ENCODE data around the gene PTAR1.
"Not testable (repeated sequence)": the region's sequence is repeated elsewhere in the genome, so short reads cannot be mapped to it uniquely, and the experiment has no call there.

The PTAR1 gene

GRCh38 chr9:69759421-69760277 lies at the start of gene PTAR1:
PTAR1 (minus strand) TSS chr9:69760011; CDS start chr9:69759938, 73 bp downstream.
- peak; percentile 78 for DNase-seq

DNA sequence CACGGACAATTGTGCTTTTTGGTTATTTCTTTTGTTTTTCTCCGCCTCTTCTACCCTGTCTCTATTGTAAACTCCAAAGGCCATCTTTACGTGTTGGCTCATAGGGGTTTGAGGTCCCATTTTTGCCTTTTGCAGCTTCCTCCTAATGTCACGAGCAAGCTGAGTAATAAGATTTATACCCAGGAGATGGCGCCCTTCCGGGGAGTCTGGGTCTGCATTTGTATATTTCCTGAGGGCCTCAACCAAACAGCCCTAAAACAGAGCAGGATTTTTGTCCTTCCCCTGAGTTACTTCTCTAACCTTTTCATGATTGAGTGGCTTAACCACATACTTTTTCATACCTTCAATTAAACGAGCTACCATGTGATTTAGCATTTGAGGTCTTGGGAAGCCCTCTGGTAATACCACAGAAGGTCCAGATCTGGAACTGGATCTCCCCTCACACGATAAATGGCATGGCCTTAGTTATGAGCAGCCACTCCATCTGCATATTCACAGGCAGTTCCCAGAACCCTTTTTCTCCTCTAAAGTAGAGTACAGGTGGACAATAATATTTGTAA lies 49.6 kb upstream of the PTAR1 start:
- DNase-seq: no peak

DNA sequence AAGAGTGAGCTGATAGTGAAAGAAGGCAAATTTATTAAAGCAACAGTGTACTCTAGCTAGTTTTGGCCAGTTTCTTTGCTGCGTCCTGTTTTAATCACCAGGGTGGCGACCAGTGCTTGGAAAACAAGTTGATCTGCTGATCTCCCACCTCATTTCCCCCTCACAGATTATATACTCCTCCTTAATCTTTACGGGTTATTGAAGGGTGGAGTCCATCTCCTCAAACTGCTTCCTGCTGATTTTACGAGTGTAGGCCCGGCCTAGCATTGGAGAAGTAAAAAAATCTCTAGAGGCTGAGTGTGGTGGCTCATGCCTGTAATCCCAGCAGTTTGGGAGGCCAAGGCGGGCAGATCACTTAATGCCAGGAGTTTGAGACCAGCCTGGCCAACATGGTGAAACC lies 46.8 kb upstream of the PTAR1 start:
- DNase-seq: no peak

DNA sequence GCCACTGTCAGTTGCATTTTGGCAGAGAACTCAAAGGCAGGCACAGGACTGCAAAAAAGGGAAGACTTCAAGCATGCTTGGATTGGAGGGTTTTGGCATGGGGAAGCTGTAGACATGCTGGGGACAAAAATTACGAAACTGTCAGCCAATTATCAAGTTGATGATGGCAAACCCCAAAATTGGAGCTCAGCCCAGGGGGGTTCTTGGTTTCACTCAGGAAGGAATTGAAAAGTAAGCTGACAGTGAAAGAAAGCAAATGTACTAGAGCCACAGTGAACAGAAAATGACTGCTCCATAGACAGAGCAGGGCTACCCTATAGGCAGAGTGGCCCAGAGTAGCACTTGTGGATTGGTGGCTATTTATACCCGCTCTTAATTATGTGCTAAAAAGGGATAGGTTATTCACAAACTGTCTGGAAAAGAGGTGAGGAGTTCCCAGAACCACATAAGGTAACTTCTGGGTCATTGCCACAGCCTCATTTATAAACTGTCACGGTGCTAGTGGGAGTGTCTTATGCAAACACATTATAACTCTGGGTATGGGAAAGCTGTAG lies 46.2 kb upstream of the PTAR1 start:
- no peak for DNase-seq

GRCh38 chr9:69801989-69802388 lies 42.2 kb upstream of the PTAR1 start:
- DNase-seq: no peak

DNA sequence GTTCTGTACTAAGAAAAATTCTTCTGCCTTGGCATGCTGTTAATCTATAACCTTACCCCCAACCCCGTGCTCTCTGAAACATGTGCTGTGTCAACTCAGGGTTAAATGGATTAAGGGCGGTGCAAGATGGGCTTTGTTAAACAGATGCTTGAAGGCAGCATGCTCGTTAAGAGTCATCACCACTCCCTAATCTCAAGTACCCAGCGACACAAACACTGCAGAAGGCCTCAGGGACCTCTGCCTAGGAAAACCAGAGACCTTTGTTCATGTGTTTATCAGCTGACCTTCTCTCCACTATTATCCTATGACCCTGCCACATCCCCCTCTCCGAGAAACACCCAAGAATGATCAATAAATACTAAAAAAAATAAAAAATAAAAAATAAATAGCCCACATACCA lies 40.2 kb upstream of the PTAR1 start:
- DNase-seq: not testable (repeated sequence)

DNA sequence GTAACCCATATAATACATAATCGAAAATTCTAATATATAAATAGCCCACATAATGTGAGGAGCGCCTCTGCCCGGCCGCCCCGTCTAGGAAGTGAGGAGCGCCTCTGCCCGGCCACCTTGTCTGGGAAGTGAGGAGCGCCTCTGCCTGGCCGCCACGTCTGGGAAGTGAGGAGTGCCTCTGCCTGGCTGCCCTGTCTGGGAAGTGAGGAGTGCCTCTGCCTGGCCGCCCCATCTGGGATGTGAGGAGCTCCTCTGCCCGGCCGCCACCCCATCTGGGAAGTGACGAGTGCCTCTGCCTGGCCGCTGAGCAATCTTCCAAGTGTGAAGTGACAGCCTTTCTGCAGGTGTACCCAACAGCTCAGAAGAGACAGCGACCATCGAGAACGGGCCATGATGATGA lies 39.7 kb upstream of the PTAR1 start:
- not testable (repeated sequence) for DNase-seq

GRCh38 chr9:69798744-69799143 lies 38.9 kb upstream of the PTAR1 start:
- DNase-seq: no peak

DNA sequence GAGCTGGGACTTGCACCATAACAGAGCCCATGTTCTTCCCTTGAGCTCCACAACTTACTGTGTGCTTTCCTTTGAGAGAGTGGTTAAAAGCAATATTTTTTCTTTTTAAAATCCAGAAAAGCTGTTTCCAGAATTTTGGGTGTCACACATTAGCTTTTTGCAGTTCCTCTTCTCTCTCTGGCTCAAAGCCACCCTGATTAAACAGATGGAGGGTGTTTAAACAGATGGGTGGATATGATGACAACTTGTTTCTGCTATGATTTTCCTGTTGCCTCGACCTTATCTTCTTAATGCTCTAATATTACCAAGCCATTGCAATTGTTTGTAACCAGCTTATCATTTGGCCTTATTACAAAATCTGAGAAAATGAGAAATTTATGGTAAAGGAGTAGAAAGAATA lies 37.9 kb upstream of the PTAR1 start:
- no peak for DNase-seq

GRCh38 chr9:69794356-69794755 lies 34.5 kb upstream of the PTAR1 start:
- no peak for DNase-seq

DNA sequence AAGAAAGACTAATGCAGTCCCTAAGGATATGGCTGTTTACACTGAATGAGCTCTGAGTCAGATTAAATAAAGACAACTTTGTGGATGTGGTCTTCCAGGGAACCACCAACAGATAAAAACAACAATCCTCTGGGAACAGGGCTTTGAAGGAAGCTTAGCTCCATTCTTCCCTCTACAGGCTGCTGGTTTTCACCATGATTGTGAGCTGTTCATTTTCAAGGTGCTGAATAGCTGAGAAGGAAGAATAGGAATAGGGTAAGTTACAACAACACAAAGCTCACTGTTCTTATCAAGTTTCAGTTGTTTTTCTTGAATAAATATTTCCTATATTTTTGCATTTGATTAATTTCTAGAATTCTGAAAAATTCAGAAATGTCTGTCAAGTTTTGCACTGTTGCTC lies 25.9 kb upstream of the PTAR1 start:
- DNase-seq: no peak

- no peak for DNase-seq
Measured at GRCh38 chr9:69773258-69773657, 13.4 kb upstream of the PTAR1 start.

GRCh38 chr9:69771775-69772418 lies 12.1 kb upstream of the PTAR1 start:
- DNase-seq: no peak

DNA sequence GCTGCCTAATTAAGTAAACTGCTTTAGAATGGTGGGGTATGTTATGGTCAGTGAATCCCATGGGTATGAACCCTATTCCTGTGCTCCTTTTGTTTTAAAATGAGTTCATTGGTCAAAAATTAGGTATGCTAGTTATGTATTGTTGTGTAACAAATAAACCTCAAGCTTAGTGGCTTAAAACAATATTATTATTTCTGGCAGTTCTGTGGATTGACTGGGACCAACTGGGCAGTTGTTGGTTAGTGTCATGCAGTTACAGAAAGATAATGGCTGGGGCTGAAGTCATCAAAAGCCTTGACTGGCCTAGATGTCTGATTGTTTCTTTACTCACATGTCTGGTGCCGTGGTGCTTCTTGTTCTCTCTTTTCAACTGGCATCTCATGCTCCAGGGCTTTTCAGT lies 8.9 kb upstream of the PTAR1 start:
- DNase-seq: no peak

- no peak for DNase-seq
Measured at GRCh38 chr9:69768101-69768500, 8.3 kb upstream of the PTAR1 start.

- not testable (repeated sequence) for DNase-seq
Measured at GRCh38 chr9:69763862-69764261, 4.1 kb upstream of the PTAR1 start.

DNA sequence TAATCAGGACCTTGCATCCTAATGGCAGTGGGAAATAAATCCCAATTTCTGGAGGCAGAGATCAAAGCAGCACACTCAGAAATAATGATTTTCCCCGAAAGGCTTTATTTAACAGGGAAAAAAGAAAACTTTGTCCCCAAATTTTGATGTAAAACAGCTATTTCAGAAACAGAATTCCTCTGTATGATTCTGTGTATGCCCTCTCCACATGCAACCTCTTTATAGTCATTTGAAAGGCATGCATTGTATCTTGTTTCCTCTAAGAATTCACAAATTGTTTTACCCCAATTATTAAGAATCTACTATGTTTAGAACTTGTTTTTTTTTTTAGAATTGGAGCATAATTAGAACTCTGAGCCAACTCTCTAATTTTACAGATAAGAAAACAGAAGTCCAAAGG lies 2.7 kb upstream of the PTAR1 start:
- no peak for DNase-seq

DNA sequence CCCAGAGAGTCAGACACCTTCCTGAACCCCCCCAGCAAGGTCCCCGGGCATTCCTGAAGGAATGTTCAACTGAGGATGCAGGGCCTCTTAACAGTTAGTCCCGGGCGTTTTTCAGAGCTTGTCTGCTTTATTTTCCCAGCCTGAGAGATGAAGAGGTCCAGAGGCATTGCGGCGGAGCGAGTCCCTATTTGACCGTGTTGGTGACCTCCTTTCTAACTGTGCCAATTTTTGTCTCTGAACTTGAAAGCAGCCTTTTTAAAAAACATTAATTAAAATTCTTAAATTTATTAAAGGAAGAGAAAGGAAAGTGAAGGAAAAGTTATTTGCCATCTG lies 433 bp upstream of the PTAR1 start:
- DNase-seq: no peak

GRCh38 chr9:69759021-69759420 lies 790 bp downstream of the PTAR1 start:
- DNase-seq: no peak

DNA sequence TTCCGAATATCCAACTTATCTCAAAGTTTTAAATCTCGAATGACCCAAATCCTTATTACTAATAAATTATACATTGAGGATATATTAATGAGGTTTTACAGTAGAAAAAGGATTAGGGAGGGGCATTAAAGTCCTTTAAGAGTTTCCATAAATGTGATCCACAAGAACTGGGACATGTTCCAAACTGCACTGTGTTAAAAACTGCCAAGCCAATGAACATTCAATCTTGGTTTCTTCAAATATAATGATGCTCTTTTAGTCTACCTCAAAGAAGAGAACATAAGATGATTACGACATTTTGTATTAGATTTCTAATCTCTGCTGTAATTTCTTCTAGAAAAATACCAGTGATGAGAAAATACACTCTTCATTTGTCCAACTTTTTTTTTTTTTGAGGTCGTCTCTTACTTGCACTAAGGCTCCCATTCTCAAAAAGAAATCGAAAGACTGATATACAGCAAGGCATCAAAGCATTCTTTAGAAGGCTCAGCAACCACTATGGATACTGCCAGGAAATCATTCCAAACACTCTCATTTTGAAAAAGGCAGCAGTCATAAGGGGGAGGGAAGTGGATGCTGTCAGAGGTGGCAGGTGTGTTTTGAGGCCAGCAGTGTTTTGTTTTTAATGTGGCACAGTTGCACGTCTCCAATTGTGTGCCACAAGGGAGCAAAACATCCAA lies 1.7 kb downstream of the PTAR1 start:
- DNase-seq: peak; percentile 9

DNA sequence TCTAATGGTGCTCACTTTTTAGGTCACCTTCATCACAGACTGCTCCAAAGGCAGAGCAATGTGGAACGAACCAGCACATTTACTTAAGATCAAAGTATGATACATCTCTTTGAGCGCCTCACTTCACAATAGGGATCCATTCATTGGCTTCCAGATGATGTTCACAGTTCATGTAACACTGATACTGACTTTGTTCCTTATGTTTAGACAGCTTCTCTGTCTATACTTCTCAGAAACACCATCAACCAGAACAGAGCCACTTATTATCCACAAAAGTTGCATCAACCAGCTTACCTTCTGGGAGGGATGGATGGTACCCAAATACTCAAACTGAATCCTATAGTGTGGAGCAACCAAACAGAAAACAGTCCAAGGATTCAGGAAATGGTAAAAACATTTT lies 4.6 kb downstream of the PTAR1 start:
- no peak for DNase-seq

- DNase-seq: no peak
Measured at GRCh38 chr9:69753830-69754229, 6.0 kb downstream of the PTAR1 start.

DNA sequence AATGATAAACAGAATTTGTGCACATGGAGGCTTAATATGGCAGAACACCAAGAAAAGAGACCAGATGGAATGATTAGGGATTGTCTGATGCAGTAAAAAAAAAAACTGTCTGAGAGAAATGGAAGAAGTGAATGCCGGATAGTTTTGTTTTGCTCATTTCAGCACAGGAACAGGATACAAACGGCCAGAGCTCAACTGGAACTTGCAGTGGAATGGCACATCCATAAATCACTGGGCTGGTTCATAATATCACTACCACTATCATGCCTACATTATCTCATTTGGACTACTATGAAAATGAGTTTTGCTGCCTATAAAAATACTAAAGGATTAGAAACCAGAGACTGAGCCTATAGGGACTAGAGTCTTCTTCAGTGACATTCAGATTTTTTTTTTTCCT lies 9.7 kb downstream of the PTAR1 start:
- DNase-seq: no peak
